Calu3 (cell line): ENCODE results near the gene GYS2. TPM values are rescaled to one million over a fixed set of nuclear protein-coding genes. Genes with fewer than 3 reads are reported as not detected.

Experiments
- BruUV-seq: library from RNA; stranded (reverse); fragments of 400-500 nt; replicated peaks from 2 replicates; lab custom pipeline; 2021; lab: Mats Ljungman, UMichigan
- CTCF ChIA-PET: fragments of 300-600 bp; sonication (Branson Sonifier 250); formaldehyde crosslinking; loops from one replicate; lab custom pipeline; 2022; ENCODE audit warnings: antibody characterized with exemption; lab: Charles Lee
- DNase-seq: peaks from one replicate; pipeline ENCODE4 v3.0.0; 2022
- H3K27ac Mint-ChIP-seq: one replicate; pipeline ENCODE4 v1.8.0; 2022; ENCODE audit warnings: mixed read lengths; ENCODE audit not compliant: unreplicated experiment
- H3K27me3 Mint-ChIP-seq: one replicate; pipeline ENCODE4 v1.8.0; 2022; ENCODE audit warnings: mixed read lengths; ENCODE audit not compliant: unreplicated experiment
- H3K36me3 Mint-ChIP-seq: one replicate; pipeline ENCODE4 v1.8.0; 2022; ENCODE audit warnings: mild to moderate bottlenecking, moderate library complexity, mixed read lengths; ENCODE audit not compliant: insufficient read depth, unreplicated experiment
- H3K4me1 Mint-ChIP-seq: one replicate; pipeline ENCODE4 v1.8.0; 2022; ENCODE audit warnings: mild to moderate bottlenecking, low read depth, mixed read lengths; ENCODE audit not compliant: unreplicated experiment
- H3K4me3 Mint-ChIP-seq: one replicate; pipeline ENCODE4 v1.8.0; 2022; ENCODE audit warnings: mild to moderate bottlenecking, low read depth, moderate library complexity, mixed read lengths; ENCODE audit not compliant: unreplicated experiment
- H3K9me3 Mint-ChIP-seq: one replicate; pipeline ENCODE4 v1.8.0; 2022; ENCODE audit warnings: low read depth, mixed read lengths; ENCODE audit not compliant: unreplicated experiment
- intact Hi-C: fragments of 100-400 bp; cut with micrococcal nuclease; formaldehyde crosslinking; loops from one replicate; pipeline ENCODE4 v1.10.0; 2022; ENCODE audit not compliant: unreplicated experiment
- total RNA-seq: library from RNA; stranded (reverse); gene quantifications from 2 replicates; pipeline ENCODE4 v1.2.3, GENCODE V29; 2022
- TF ChIP-seq, protein P1 (sequence below): fragments of 200-600 bp; IDR thresholded peaks from one replicate; pipeline ENCODE4 v1.8.0; 2022; ENCODE audit warnings: antibody characterized with exemption; ENCODE audit not compliant: unreplicated experiment

Gene GYS2
- total RNA-seq, 1 experiment from 2014 or later, result not detected

DNA sequence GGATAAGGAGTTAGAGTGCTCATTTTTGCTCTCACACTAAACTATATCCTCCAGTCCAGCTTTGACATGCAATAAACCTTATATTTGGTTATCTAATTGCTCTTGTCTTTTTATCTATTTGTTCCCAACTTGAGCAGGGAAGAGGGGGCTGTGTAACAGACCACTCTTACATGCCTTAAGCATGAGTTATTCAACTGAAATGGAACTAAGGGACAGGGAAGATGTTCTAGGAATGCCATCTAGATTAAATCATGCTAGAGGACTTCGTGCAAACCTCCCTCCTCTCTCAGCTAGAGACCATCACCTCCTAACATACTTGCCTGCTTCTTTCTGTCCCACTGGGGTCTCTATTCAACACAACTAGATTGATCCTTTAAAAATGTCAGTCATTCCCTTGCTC, 57.9 kb downstream of the GYS2 start:
- Mint-ChIP-seq H3K27ac (no peak overlapping the region), H3K9me3 (no peaks in the 10 kb centered on the region), H3K36me3 (no peaks in the 10 kb centered on the region), H3K4me1 (peaks cover 8% of the 10 kb centered on the region), H3K4me3 (no peak overlapping the region), H3K27me3 (no peaks in the 10 kb centered on the region)
- intact Hi-C loops, result no loop called here
- no peak for DNase-seq
- TF ChIP-seq, protein P1, sequence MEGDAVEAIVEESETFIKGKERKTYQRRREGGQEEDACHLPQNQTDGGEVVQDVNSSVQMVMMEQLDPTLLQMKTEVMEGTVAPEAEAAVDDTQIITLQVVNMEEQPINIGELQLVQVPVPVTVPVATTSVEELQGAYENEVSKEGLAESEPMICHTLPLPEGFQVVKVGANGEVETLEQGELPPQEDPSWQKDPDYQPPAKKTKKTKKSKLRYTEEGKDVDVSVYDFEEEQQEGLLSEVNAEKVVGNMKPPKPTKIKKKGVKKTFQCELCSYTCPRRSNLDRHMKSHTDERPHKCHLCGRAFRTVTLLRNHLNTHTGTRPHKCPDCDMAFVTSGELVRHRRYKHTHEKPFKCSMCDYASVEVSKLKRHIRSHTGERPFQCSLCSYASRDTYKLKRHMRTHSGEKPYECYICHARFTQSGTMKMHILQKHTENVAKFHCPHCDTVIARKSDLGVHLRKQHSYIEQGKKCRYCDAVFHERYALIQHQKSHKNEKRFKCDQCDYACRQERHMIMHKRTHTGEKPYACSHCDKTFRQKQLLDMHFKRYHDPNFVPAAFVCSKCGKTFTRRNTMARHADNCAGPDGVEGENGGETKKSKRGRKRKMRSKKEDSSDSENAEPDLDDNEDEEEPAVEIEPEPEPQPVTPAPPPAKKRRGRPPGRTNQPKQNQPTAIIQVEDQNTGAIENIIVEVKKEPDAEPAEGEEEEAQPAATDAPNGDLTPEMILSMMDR, result no peak
- no TSS peak for BruUV-seq
- CTCF ChIA-PET, result no interaction called here

DNA sequence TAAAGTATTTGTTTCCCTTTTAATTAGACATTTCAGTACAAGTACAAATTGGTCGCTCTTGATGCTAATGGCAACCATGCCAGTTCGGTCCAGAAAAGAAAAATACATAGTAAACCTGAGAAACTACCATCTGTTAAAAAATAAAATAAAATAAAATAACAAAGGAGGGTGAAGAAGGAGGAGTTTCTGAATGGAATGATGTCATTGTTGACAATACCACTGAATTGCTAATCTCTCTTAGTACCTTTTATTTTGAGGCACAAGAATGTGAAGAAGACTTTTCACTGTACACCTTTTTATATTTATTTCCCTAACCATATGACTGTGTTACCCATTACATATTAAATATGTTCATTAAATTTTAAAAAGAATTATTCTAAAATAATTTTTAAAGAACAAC, 59.1 kb downstream of the GYS2 start:
- no TSS peak for BruUV-seq
- CTCF ChIA-PET, result no interaction called here
- Mint-ChIP-seq H3K4me1 (peaks cover 8% of the 10 kb centered on the region), H3K27me3 (no peaks in the 10 kb centered on the region), H3K9me3 (no peaks in the 10 kb centered on the region), H3K36me3 (no peaks in the 10 kb centered on the region), H3K4me3 (no peak overlapping the region), H3K27ac (no peak overlapping the region)
- no peak for DNase-seq
- TF ChIP-seq, protein P1, result no peak
- intact Hi-C loops, result no loop called here

DNA sequence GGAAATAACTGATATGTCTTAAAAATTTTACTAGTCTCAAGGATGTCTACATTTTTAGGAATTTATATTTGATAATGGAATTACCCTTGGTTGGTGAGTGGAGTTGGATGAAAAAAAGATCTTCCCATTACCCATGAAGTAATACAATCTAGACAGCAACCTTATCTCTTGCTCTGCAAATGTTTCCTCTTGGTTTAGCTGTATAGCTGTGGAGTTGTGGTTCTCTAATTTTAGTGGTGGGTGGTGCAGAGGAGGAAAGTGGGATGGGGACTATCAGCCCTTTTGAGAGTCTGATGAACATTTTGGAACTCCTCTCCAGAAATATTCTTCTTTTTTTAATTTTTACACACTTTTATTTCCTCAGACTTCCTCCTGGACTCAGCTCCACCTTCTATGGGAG, 61.5 kb downstream of the GYS2 start:
- no peaks in the 10 kb centered on the region for H3K9me3 Mint-ChIP-seq
- no peak for DNase-seq
- H3K27ac Mint-ChIP-seq, result no peak overlapping the region
- no TSS peak for BruUV-seq
- H3K4me1 Mint-ChIP-seq, result peaks cover 8% of the 10 kb centered on the region
- no peak overlapping the region for H3K4me3 Mint-ChIP-seq
- intact Hi-C loops, result no loop called here
- TF ChIP-seq, protein P1, result no peak
- H3K27me3 Mint-ChIP-seq, result no peaks in the 10 kb centered on the region
- H3K36me3 Mint-ChIP-seq, result no peaks in the 10 kb centered on the region
- CTCF ChIA-PET, result no interaction called here

DNA sequence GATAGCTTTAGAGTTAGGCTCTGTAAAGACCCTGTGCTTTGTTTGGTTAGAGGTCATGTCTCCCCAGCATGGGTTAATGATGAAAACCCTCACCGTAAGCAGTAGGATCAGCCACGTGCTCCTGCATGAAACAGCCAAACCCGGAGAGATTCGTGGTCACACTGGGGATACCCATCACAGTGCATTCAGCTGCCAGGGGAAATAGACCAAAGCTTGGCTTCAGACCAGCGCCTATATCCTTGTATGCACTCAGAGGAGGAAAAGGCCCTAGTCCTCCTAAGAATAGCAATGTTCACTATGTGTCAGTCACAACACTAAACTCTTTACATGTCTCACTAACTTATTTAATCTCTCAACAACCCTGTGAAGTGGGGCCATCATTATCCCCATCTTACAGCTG, 62.2 kb downstream of the GYS2 start:
- Mint-ChIP-seq H3K9me3 (no peaks in the 10 kb centered on the region), H3K27ac (no peak overlapping the region), H3K27me3 (peaks cover 2% of the 10 kb centered on the region), H3K4me1 (peaks cover 8% of the 10 kb centered on the region), H3K4me3 (no peak overlapping the region), H3K36me3 (no peaks in the 10 kb centered on the region)
- intact Hi-C loops, result no loop called here
- TF ChIP-seq, protein P1, result no peak
- no peak for DNase-seq
- no TSS peak for BruUV-seq
- CTCF ChIA-PET, result interaction anchor here (0.5 kb wide), 1 partner anchor 745 kb away, joined by 7 read pairs; no protein-coding TSS in a partner anchor
